GM18498 (cell line): ENCODE measurements around the gene PRLR.

ENCODE experiments used
- ATAC-seq: cut with Tn5 transposase; IDR thresholded peaks from one replicate; pipeline ENCODE4 v1.9.1; 2021; ENCODE audit warnings: mild to moderate bottlenecking, moderate library complexity; ENCODE audit not compliant: unreplicated experiment

The PRLR gene

GRCh38 chr5:35091704-35092103, 138.6 kb downstream of the PRLR start:
- ATAC-seq: no peak

GRCh38 chr5:35089334-35090314, 140.7 kb downstream of the PRLR start:
- peak; percentile 60 for ATAC-seq

GRCh38 chr5:35087991-35088390, 142.3 kb downstream of the PRLR start:
- no peak for ATAC-seq

GRCh38 chr5:35083150-35083549, 147.1 kb downstream of the PRLR start:
- no peak for ATAC-seq

- no peak for ATAC-seq
These were observed 147.8 kb downstream of the PRLR start for GRCh38 chr5:35082530-35082929.

- no peak for ATAC-seq
These were observed 149.2 kb downstream of the PRLR start for GRCh38 chr5:35081134-35081533.

GRCh38 chr5:35073160-35073559, 157.1 kb downstream of the PRLR start:
- ATAC-seq: no peak

GRCh38 chr5:35069188-35069587, 161.1 kb downstream of the PRLR start:
- ATAC-seq: no peak

GRCh38 chr5:35067985-35068384, 162.3 kb downstream of the PRLR start:
- ATAC-seq: no peak

- ATAC-seq: peak; percentile 99
These were observed 164.0 kb downstream of the PRLR start for GRCh38 chr5:35066260-35066795.

GRCh38 chr5:35063414-35063813, 166.9 kb downstream of the PRLR start:
- no peak for ATAC-seq

GRCh38 chr5:35061211-35061770, 169.0 kb downstream of the PRLR start:
- no peak for ATAC-seq

- no peak for ATAC-seq
These were observed 170.1 kb downstream of the PRLR start for GRCh38 chr5:35060236-35060635.

GRCh38 chr5:35059251-35059650, 171.0 kb downstream of the PRLR start:
- ATAC-seq: no peak

- peak; percentile 79 for ATAC-seq
These were observed 171.9 kb downstream of the PRLR start for GRCh38 chr5:35058374-35058788.

GRCh38 chr5:35056686-35057085, 173.6 kb downstream of the PRLR start:
- no peak for ATAC-seq

- no peak for ATAC-seq
These were observed 177.4 kb downstream of the PRLR start for GRCh38 chr5:35052838-35053237.

- ATAC-seq: no peak
These were observed 179.7 kb downstream of the PRLR start for GRCh38 chr5:35050541-35051126.

- no peak for ATAC-seq
These were observed 181.4 kb downstream of the PRLR start for GRCh38 chr5:35048910-35049309.

GRCh38 chr5:35047785-35048404, 182.4 kb downstream of the PRLR start, which contains the start of gene AGXT2:
AGXT2 (minus strand) TSS chr5:35047949; CDS start chr5:35047892, 57 bp downstream.
- ATAC-seq: no peak

- ATAC-seq: no peak
These were observed 183.5 kb downstream of the PRLR start for GRCh38 chr5:35046774-35047173.
